ENCODE measurements around the gene SYT17.
A peak's percentile ranks its signal among the peaks of the same experiment; 100 is the strongest.

The SYT17 gene

DNA sequence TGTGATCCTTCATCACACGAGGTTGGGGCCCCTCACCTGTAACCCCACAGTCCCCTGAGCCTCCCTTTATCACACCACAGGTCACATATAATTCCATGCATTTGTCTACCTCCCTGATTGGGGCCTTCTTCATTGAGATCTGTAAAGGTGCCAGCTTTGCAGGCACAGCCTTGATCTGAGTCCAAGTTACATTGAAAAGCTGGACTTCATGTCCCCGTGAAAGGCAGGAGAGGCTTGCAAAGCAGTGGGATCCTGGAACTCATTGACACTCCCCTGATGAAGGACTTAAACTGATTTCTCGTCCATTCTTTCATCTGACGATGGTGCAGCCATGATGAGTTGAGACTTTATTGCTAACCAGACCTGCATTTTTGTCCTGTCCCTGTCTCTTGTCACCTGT is 3.8 kb upstream of the SYT17 start:
- Histone ChIP-seq H3K4me1 (ENCODE audit: low read length) (no peaks in the 10 kb centered on the region), H3K27me3 (ENCODE audit: low read depth, low read length) (no peaks in the 10 kb centered on the region), H3K27ac (ENCODE audit: low read length) (no peak overlapping the region), H3K79me2 (ENCODE audit: low read length) (no peaks in the 10 kb centered on the region), H3K36me3 (replicated peaks; ENCODE audit: low read depth, low read length) (no peaks in the 10 kb centered on the region), H3K9me3 (ENCODE audit: insufficient read depth, low read length) (no peaks in the 10 kb centered on the region), H4K20me1 (ENCODE audit: insufficient read depth, low read length) (no peaks in the 10 kb centered on the region), H3K4me3 (ENCODE audit: low read length) (no peak overlapping the region), H3K4me2 (ENCODE audit: low read length) (no peak overlapping the region), H3K9ac (ENCODE audit: low read length) (no peak overlapping the region), H2AFZ (ENCODE audit: low read depth, low read length) (no peak overlapping the region)
- TF ChIP-seq, protein P1, sequence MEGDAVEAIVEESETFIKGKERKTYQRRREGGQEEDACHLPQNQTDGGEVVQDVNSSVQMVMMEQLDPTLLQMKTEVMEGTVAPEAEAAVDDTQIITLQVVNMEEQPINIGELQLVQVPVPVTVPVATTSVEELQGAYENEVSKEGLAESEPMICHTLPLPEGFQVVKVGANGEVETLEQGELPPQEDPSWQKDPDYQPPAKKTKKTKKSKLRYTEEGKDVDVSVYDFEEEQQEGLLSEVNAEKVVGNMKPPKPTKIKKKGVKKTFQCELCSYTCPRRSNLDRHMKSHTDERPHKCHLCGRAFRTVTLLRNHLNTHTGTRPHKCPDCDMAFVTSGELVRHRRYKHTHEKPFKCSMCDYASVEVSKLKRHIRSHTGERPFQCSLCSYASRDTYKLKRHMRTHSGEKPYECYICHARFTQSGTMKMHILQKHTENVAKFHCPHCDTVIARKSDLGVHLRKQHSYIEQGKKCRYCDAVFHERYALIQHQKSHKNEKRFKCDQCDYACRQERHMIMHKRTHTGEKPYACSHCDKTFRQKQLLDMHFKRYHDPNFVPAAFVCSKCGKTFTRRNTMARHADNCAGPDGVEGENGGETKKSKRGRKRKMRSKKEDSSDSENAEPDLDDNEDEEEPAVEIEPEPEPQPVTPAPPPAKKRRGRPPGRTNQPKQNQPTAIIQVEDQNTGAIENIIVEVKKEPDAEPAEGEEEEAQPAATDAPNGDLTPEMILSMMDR (IDR thresholded peaks at IDR 0.05; ENCODE audit: low read depth, low read length): no peak
- TF ChIP-seq EZH2phosphoT487 (IDR thresholded peaks at IDR 0.05; ENCODE audit: low read depth): no peak

DNA sequence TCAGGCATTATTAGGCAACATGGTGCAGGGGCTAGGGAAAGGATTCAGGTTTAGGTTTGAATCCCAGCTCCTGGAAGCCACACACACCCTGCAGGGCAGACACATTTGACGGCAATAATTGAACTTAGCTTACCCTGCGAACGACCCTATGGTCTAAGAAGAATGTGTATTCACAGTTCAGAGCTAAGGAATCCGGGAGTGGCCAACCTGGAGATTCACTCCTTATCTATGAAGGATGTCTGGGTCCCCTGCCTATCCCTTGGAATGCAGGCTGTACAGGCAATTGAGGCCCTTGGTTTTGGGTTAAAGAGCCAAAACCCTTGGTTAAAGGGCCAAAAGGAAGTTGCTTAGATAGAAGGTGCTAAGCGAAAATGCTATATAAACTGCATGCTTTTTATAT is 2.9 kb upstream of the SYT17 start:
- Histone ChIP-seq H3K4me1 (ENCODE audit: low read length) (no peaks in the 10 kb centered on the region), H4K20me1 (ENCODE audit: insufficient read depth, low read length) (no peaks in the 10 kb centered on the region), H3K79me2 (ENCODE audit: low read length) (no peaks in the 10 kb centered on the region), H3K4me2 (ENCODE audit: low read length) (no peak overlapping the region), H2AFZ (ENCODE audit: low read depth, low read length) (no peak overlapping the region), H3K27ac (ENCODE audit: low read length) (no peak overlapping the region), H3K4me3 (ENCODE audit: low read length) (no peak overlapping the region), H3K27me3 (ENCODE audit: low read depth, low read length) (no peaks in the 10 kb centered on the region), H3K9ac (ENCODE audit: low read length) (no peak overlapping the region), H3K36me3 (replicated peaks; ENCODE audit: low read depth, low read length) (no peaks in the 10 kb centered on the region), H3K9me3 (ENCODE audit: insufficient read depth, low read length) (no peaks in the 10 kb centered on the region)
- no peak for TF ChIP-seq EZH2phosphoT487 (IDR thresholded peaks at IDR 0.05; ENCODE audit: low read depth)
- TF ChIP-seq, protein P1 (IDR thresholded peaks at IDR 0.05; ENCODE audit: low read depth, low read length): no peak

DNA sequence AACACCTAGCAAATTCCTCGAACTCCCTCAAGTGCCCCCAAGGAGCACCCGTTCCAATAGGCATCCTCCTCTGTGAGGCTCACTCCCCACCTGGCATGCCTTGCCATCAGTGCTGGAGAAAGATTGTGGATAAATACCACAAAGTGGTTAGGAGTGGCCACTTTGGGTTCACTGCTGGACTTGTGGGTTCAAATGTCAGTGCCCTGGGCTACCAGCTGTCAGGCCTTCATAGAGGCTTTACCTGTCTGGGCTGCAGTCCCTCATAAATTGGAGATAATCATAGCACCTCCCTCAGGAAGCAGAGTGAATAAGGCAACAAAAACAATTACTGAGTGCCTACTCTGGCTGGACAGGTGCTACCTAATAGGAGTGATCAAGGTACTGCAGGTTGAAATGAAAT is 1.5 kb upstream of the SYT17 start:
- H3K4me3 ChIP-seq (ENCODE audit: low read length): no peak overlapping the region
- no peaks in the 10 kb centered on the region for H3K79me2 ChIP-seq (ENCODE audit: low read length)
- no peaks in the 10 kb centered on the region for H3K36me3 ChIP-seq (replicated peaks; ENCODE audit: low read depth, low read length)
- no peak overlapping the region for H3K9ac ChIP-seq (ENCODE audit: low read length)
- no peaks in the 10 kb centered on the region for H3K9me3 ChIP-seq (ENCODE audit: insufficient read depth, low read length)
- no peaks in the 10 kb centered on the region for H3K4me1 ChIP-seq (ENCODE audit: low read length)
- no peak for TF ChIP-seq EZH2phosphoT487 (IDR thresholded peaks at IDR 0.05; ENCODE audit: low read depth)
- TF ChIP-seq, protein P1 (IDR thresholded peaks at IDR 0.05; ENCODE audit: low read depth, low read length): peak; percentile 14; the same call in 1 of the 2 replicates
- no peaks in the 10 kb centered on the region for H4K20me1 ChIP-seq (ENCODE audit: insufficient read depth, low read length)
- peaks cover 4% of the 10 kb centered on the region; the same call in 1 of the 2 replicates for H3K27me3 ChIP-seq (ENCODE audit: low read depth, low read length)
- no peak overlapping the region for H2AFZ ChIP-seq (ENCODE audit: low read depth, low read length)
- H3K4me2 ChIP-seq (ENCODE audit: low read length): no peak overlapping the region
- H3K27ac ChIP-seq (ENCODE audit: low read length): no peak overlapping the region

DNA sequence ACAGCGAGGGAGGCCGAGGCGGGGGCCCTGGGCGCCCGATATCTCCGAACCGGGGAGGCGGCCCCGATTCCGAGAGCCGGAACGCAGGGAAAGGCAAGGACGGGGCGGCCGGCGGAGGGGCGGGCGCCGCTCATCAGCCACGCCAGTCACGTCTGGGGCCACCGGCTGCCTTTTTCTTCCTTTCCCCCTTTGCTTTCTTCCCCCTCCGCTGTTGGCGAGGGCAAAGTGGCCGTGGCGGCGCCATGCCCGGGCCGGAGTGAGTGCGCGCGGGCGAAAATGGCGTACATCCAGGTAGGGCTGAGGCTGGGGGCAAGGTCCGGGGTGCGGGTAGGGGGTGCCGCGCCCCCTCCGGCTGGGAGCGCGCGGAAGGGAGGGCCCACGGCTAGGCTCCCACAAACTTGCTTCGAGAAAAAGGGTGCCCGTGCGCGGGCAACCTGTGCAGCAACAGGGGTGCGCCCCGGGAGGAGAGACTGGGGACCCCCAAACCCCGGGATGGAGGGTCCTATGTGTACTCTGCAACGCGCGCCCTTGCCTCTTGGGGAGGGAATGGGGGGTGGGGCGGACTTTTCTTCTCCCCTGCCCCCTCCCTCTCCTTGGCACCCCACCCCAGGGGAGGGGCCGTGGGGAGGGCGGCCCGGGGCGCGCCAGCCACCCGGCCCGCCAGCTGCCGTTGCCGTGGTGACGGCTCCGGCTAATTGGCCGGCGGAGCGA is 486 bp downstream of the SYT17 start:
- H3K4me3 ChIP-seq (ENCODE audit: low read length): no peak overlapping the region

More for the DNA sequence above, 486 bp downstream of the SYT17 start:
- H3K9ac ChIP-seq (ENCODE audit: low read length): no peak overlapping the region
- no peak overlapping the region for H2AFZ ChIP-seq (ENCODE audit: low read depth, low read length)
- peaks cover 4% of the 10 kb centered on the region; the same call in 1 of the 2 replicates for H3K27me3 ChIP-seq (ENCODE audit: low read depth, low read length)
- H3K9me3 ChIP-seq (ENCODE audit: insufficient read depth, low read length): no peaks in the 10 kb centered on the region
- no peaks in the 10 kb centered on the region for H3K36me3 ChIP-seq (replicated peaks; ENCODE audit: low read depth, low read length)
- no peaks in the 10 kb centered on the region for H4K20me1 ChIP-seq (ENCODE audit: insufficient read depth, low read length)
- no peak overlapping the region for H3K27ac ChIP-seq (ENCODE audit: low read length)
- H3K4me2 ChIP-seq (ENCODE audit: low read length): no peak overlapping the region
- H3K79me2 ChIP-seq (ENCODE audit: low read length): no peaks in the 10 kb centered on the region
- no peak for TF ChIP-seq EZH2phosphoT487 (IDR thresholded peaks at IDR 0.05; ENCODE audit: low read depth)
- TF ChIP-seq, protein P1 (IDR thresholded peaks at IDR 0.05; ENCODE audit: low read depth, low read length): no peak
- H3K4me1 ChIP-seq (ENCODE audit: low read length): peaks cover 3% of the 10 kb centered on the region; the same call in 1 of the 2 replicates

All from OCI-LY3 (cell line).